HG02840 (cell line): ENCODE results near the gene RTP5.

Source experiments
- ATAC-seq: cut with Tn5 transposase; IDR thresholded peaks from one replicate; pipeline ENCODE4 v1.9.1; 2021; ENCODE audit warnings: mild to moderate bottlenecking, moderate library complexity, moderate number of reproducible peaks; ENCODE audit not compliant: unreplicated experiment, low FRiP score

The RTP5 gene

GRCh38 chr2:241885946-241886643, 16.6 kb downstream of the RTP5 start:
- ATAC-seq: no peak

GRCh38 chr2:241886840-241887447, 17.4 kb downstream of the RTP5 start:
- ATAC-seq: no peak

- ATAC-seq: no peak
These were observed 18.4 kb downstream of the RTP5 start for GRCh38 chr2:241887806-241888522.

GRCh38 chr2:241888641-241889040, 19.1 kb downstream of the RTP5 start:
- ATAC-seq: no peak

GRCh38 chr2:241890524-241891235, 21.2 kb downstream of the RTP5 start:
- ATAC-seq: no peak

- ATAC-seq: no peak
These were observed 21.9 kb downstream of the RTP5 start for GRCh38 chr2:241891315-241891987.

- ATAC-seq: no peak
These were observed 22.4 kb downstream of the RTP5 start for GRCh38 chr2:241891988-241892298.

- no peak for ATAC-seq
These were observed 23.0 kb downstream of the RTP5 start for GRCh38 chr2:241892299-241893137.

GRCh38 chr2:241893265-241893664, 23.7 kb downstream of the RTP5 start:
- no peak for ATAC-seq

GRCh38 chr2:241894056-241894641, 24.6 kb downstream of the RTP5 start:
- no peak for ATAC-seq

- ATAC-seq: no peak
These were observed 25.3 kb downstream of the RTP5 start for GRCh38 chr2:241894681-241895426.

- ATAC-seq: no peak
These were observed 25.8 kb downstream of the RTP5 start for GRCh38 chr2:241895427-241895711.

- no peak for ATAC-seq
These were observed 26.4 kb downstream of the RTP5 start for GRCh38 chr2:241895712-241896641.

- ATAC-seq: no peak
These were observed 27.2 kb downstream of the RTP5 start for GRCh38 chr2:241896746-241897201.

- ATAC-seq: no peak
These were observed 27.8 kb downstream of the RTP5 start for GRCh38 chr2:241897231-241897916.

GRCh38 chr2:241898463-241899270, 29.1 kb downstream of the RTP5 start:
- no peak for ATAC-seq
